GM20000 (cell line): Measurements from ENCODE around the gene MRPS34.

Source experiments
- DNase-seq: peaks from one replicate; pipeline ENCODE4 v3.0.0; 2012; ENCODE audit warnings: low spot score
- TF ChIP-seq, protein P1 (sequence below): IDR thresholded peaks from 2 replicates; pipeline ENCODE4 v1.5.1; 2012; ENCODE audit warnings: mild to moderate bottlenecking, control low read depth; ENCODE audit errors: extremely low read depth, missing control alignments

Gene MRPS34

DNA sequence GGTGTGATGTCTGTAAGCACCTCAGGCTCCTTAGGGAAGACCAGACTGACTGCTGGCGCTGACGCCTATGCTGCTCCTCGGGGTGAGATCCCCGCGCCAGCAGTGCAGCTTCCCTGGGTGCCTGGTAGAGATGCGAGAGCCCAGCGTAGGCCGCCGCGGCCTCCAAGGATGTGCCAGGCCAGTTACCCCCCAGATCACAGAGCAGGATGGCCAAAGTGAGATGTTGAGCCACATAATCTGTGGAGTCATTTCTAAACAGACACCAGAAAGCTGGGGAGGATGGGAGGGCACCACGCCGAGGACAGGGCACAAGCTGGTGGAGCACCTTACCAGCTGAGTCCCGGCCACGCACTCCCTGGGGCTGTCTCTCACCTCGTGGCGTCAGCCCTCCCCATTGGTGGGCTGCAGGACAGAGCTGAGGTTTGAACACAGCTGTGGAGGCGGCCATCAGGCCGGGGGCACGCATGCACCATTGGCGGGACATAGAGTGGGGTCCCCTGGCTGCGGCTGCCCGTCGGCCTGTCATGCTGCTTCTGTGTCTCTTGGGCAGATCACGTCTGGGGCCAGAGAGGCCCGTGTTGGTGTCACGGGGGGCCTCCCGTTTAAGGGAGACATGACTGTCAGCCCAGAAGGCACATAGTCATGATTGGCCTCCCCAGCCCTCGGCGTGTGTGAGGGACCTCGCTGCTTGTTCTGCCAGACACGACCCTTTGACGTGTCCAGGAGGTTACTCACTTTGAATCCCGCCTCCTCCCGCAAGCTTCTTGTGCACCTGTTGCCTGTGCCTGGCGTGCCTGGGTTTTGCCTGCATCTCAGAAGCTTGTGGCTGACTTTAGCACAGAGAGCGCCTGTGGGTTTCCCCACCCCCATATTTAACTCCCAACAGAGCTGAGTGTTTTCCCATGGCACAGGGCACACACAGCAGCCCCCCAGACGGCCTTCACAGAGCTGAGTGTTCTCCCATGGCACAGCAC, 45.0 kb downstream of the MRPS34 start:
- TF ChIP-seq, protein P1, sequence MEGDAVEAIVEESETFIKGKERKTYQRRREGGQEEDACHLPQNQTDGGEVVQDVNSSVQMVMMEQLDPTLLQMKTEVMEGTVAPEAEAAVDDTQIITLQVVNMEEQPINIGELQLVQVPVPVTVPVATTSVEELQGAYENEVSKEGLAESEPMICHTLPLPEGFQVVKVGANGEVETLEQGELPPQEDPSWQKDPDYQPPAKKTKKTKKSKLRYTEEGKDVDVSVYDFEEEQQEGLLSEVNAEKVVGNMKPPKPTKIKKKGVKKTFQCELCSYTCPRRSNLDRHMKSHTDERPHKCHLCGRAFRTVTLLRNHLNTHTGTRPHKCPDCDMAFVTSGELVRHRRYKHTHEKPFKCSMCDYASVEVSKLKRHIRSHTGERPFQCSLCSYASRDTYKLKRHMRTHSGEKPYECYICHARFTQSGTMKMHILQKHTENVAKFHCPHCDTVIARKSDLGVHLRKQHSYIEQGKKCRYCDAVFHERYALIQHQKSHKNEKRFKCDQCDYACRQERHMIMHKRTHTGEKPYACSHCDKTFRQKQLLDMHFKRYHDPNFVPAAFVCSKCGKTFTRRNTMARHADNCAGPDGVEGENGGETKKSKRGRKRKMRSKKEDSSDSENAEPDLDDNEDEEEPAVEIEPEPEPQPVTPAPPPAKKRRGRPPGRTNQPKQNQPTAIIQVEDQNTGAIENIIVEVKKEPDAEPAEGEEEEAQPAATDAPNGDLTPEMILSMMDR = no peak
- no peak for DNase-seq

DNA sequence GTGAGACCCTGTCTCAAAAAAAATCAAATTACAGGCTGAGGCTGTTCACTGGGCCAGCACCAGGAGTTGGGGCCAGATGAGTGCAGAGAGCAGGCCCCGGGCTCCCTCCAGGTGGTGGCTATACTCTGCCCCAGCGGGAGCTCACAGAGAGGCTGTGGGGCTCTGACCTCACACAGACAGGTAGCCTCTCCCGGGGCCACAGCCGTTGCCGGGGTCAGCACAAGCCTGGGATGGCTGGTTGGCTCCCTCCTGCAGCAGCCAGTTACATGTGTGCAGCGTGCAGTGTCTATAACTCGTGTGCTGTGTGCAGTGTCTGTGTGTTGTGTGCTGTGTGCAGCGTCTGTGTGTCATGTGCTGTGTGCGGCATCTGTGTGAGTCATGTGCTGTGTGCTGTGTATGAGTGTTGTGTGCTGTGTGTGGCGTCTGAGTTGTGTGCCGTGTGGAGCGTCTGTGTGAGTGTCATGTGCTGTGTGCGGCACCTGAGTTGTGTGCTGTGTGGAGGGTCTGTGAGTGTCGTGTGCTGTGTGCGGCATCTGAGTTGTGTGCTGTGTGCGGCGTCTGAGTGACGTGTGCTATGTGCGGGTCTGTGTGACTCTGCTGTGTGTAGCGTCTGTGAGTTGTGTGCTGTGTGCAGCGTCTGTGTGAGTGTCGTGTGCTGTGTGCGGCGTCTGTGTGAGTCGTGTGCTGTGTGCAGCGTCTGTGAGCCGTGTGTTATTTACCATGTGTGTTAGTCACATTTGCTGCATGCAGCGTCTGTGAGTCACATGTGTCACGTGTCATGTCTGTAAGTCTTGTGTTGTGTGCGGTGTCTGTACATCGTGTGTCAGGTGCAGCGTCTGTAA, 46.1 kb downstream of the MRPS34 start:
- TF ChIP-seq, protein P1 = no peak
- DNase-seq = no peak

DNA sequence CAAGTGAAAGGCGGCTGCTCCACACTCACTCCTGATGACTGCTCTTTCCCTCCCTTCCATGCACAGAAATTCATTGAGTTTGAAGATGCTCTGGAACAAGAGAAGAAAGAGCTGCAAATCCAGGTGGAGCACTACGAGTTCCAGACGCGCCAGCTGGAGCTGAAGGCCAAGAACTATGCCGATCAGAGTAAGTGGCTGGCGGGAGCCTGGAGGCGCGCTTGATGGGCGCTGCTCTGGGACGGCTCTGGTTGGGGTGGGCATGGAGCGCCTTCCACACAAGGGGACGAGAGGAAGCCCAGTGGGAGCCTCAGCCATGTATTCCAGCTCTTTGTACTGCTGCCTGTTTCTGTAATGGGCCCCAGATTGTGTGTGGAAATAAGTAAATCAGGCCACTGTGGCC, 48.4 kb downstream of the MRPS34 start:
- TF ChIP-seq, protein P1 = no peak
- no peak for DNase-seq

DNA sequence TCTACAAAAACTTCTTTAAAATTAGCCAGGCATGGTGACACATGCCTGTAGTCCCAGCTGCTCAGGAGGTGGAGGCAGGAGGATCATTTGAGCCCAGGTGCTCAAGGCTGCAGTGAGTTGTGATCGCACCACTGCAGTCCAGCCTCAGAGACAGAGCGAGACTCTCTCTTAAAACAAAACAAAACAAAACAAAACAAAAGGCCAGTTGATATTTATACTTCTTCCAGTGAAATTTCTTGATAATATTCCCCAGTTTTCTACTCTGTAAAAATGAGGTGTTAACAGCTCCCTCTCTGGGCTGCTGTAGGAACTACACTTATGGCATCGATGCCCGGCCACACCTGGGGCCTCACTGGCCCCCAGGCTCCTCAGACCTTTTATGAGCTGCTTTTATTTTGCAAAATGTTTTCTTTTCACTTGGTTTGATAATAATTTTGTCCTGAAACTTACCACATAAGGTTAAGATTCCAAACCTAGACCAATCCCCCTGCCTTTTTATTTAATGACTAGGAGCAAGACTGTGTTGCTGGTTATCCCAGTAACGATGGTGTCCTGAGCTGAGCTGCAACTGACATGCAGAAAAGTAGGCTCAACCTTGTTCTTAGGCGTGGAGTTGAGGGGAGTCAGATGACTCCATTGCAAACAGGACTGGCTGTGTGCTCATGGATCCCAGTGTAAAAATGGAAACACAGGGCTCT, 49.3 kb downstream of the MRPS34 start:
- TF ChIP-seq, protein P1 = peak; percentile 46
- peak; percentile 73 for DNase-seq
